Measurements from ENCODE around the gene PTPRH.

Gene PTPRH

GRCh38 chr19:55223291-55224037 lies 14.2 kb upstream of the PTPRH start:
- TF ChIP-seq CTCF (IDR thresholded peaks at IDR 0.05): no peak
- Histone ChIP-seq H3K9me3 (no peaks in the 10 kb centered on the region), H3K27ac (no peak overlapping the region), H3K4me3 (ENCODE audit: low read depth in 1 of 2, low read length in 1 of 2) (no peak overlapping the region), H3K4me1 (ENCODE audit: control insufficient read depth in 1 of 2, insufficient read depth in 1 of 2, low read depth in 1 of 2, low read length in 1 of 2) (peaks cover 0 to 5% of the 10 kb centered on the region in 2 experiments), H3K36me3 (peaks cover 56% of the 10 kb centered on the region), H3K27me3 (no peaks in the 10 kb centered on the region)

GRCh38 chr19:55220525-55220924 lies 11.2 kb upstream of the PTPRH start:
- peaks cover 20% of the 10 kb centered on the region for H3K27me3 ChIP-seq
- no peaks in the 10 kb centered on the region for H3K9me3 ChIP-seq
- H3K4me1 ChIP-seq (ENCODE audit: control insufficient read depth in 1 of 2, insufficient read depth in 1 of 2, low read depth in 1 of 2, low read length in 1 of 2): peaks cover 3 to 8% of the 10 kb centered on the region in 2 experiments
- H3K27ac ChIP-seq: no peak overlapping the region
- H3K4me3 ChIP-seq (ENCODE audit: low read depth in 1 of 2, low read length in 1 of 2): no peak overlapping the region
- no peak for TF ChIP-seq CTCF (IDR thresholded peaks at IDR 0.05)
- peaks cover 27% of the 10 kb centered on the region for H3K36me3 ChIP-seq

- Histone ChIP-seq H3K4me1 (ENCODE audit: control insufficient read depth in 1 of 2, insufficient read depth in 1 of 2, low read depth in 1 of 2, low read length in 1 of 2) (peaks cover 0 to 8% of the 10 kb centered on the region in 2 experiments), H3K27me3 (peaks cover 32% of the 10 kb centered on the region), H3K27ac (no peak overlapping the region), H3K4me3 (ENCODE audit: low read depth in 1 of 2, low read length in 1 of 2) (peak overlapping the region in 1 of 2 experiments; percentile 18), H3K36me3 (no peaks in the 10 kb centered on the region), H3K9me3 (no peaks in the 10 kb centered on the region)
- TF ChIP-seq CTCF (IDR thresholded peaks at IDR 0.05): no peak
These were observed 7.3 kb upstream of the PTPRH start for GRCh38 chr19:55216461-55217198.

- Histone ChIP-seq H3K4me1 (ENCODE audit: control insufficient read depth in 1 of 2, insufficient read depth in 1 of 2, low read depth in 1 of 2, low read length in 1 of 2) (peaks cover 0 to 8% of the 10 kb centered on the region in 2 experiments), H3K9me3 (no peaks in the 10 kb centered on the region), H3K4me3 (ENCODE audit: low read depth in 1 of 2, low read length in 1 of 2) (no peak overlapping the region), H3K27ac (no peak overlapping the region), H3K27me3 (peaks cover 47% of the 10 kb centered on the region), H3K36me3 (no peaks in the 10 kb centered on the region)
- TF ChIP-seq CTCF (IDR thresholded peaks at IDR 0.05): no peak
These were observed 4.2 kb upstream of the PTPRH start for GRCh38 chr19:55213547-55213946.

GRCh38 chr19:55212447-55212846 lies 3.1 kb upstream of the PTPRH start:
- Histone ChIP-seq H3K9me3 (no peaks in the 10 kb centered on the region), H3K27ac (no peak overlapping the region), H3K4me1 (ENCODE audit: control insufficient read depth in 1 of 2, insufficient read depth in 1 of 2, low read depth in 1 of 2, low read length in 1 of 2) (peaks cover 0 to 8% of the 10 kb centered on the region in 2 experiments), H3K4me3 (ENCODE audit: low read depth in 1 of 2, low read length in 1 of 2) (no peak overlapping the region), H3K27me3 (peaks cover 46% of the 10 kb centered on the region), H3K36me3 (no peaks in the 10 kb centered on the region)
- peak; percentile 42 for TF ChIP-seq CTCF (IDR thresholded peaks at IDR 0.05)
